Endothelial cell of umbilical vein (primary cell): ENCODE data around the gene ZNF260. TPM values are rescaled to one million over a fixed set of nuclear protein-coding genes. Genes with fewer than 3 reads are reported as not detected.

Experiments
- BruUV-seq: library from RNA; stranded (reverse); fragments of 400-500 nt; replicated peaks from 2 replicates; lab custom pipeline; 2021; lab: Mats Ljungman, UMichigan
- CTCF ChIA-PET: fragments of 300-600, 350-600 bp; sonication (Branson Sonifier 250); formaldehyde crosslinking; loops from one replicate; lab custom pipeline; 2021; ENCODE audit warnings: antibody characterized with exemption, inconsistent platforms; lab: Charles Lee
- POLR2A ChIA-PET: fragments of 300-600, 350-600 bp; sonication (Branson Sonifier 250); formaldehyde crosslinking; loops from one replicate; lab custom pipeline; 2021; ENCODE audit warnings: antibody characterized with exemption, inconsistent platforms; lab: Charles Lee
- DNase-seq: peaks from one replicate; pipeline ENCODE4 v3.0.0-alpha.2; 2011; ENCODE audit warnings: low read depth, low spot score
- FAIRE-seq: peaks from 2 replicates; lab custom pipeline; 2011; peaks lifted over from hg19 to GRCh38; lab: Jason Lieb, UNC
- H2AFZ ChIP-seq: 2 replicates; pipeline ENCODE4 v1.6.0; 2012; ENCODE audit warnings: low read depth, low read length, control low read depth, inconsistent platforms
- H3K27ac ChIP-seq: 2 replicates; pipeline ENCODE4 v1.5.1; 2011; ENCODE audit warnings: low read depth, mild to moderate bottlenecking, control low read depth, low read length, moderate library complexity; ENCODE audit not compliant: insufficient read depth
- H3K27me3 ChIP-seq, 2 experiments: 2 replicates each; pipeline versions ENCODE4 v1.6.0 to v1.6.1; 2011; ENCODE audit warnings: low read length in 2 of 2, mixed read lengths in 1 of 2; ENCODE audit not compliant: control insufficient read depth in 2 of 2, insufficient read depth in 2 of 2
- H3K36me3 ChIP-seq, 2 experiments: 2 replicates in 1 of 2; 3 replicates in 1 of 2; pipeline ENCODE4 v1.5.1; 2011; ENCODE audit warnings: low read length in 2 of 2, mild to moderate bottlenecking in 1 of 2, moderate library complexity in 1 of 2; ENCODE audit not compliant: control insufficient read depth in 2 of 2, insufficient read depth in 2 of 2; ENCODE audit errors: extremely low read depth in 1 of 2
- H3K4me1 ChIP-seq: 3 replicates; pipeline ENCODE4 v1.5.1; 2011; ENCODE audit warnings: mild to moderate bottlenecking, low read length; ENCODE audit not compliant: control insufficient read depth, insufficient read depth; ENCODE audit errors: extremely low read depth
- H3K4me2 ChIP-seq: 2 replicates; pipeline ENCODE4 v1.6.1; 2011; ENCODE audit warnings: low read length, control low read depth, mixed read lengths; ENCODE audit not compliant: insufficient read depth
- H3K4me3 ChIP-seq, 3 experiments: fragments of 200-600 bp in 1 of 3; sonication (generic), shearing (Covaris generic) in 1 of 3; replicated peaks in 1 of 3; 2 replicates each; pipeline ENCODE4 v1.5.1; 2011 to 2016; ENCODE audit warnings: control low read depth in 3 of 3, low read length in 3 of 3, mild to moderate bottlenecking in 2 of 3, inconsistent platforms in 1 of 3, low read depth in 1 of 3, moderate library complexity in 1 of 3; ENCODE audit not compliant: insufficient read depth in 1 of 3
- H3K79me2 ChIP-seq: 2 replicates; pipeline ENCODE4 v1.6.0; 2012; ENCODE audit warnings: low read length, inconsistent platforms; ENCODE audit not compliant: control insufficient read depth, insufficient read depth
- H3K9ac ChIP-seq: replicated peaks from 2 replicates; pipeline ENCODE3; 2011; ENCODE audit warnings: low read length, control low read depth; ENCODE audit not compliant: insufficient read depth; ENCODE audit errors: extremely low read depth
- H3K9me1 ChIP-seq: replicated peaks from 3 replicates; pipeline ENCODE4 v1.6.0; 2011; ENCODE audit warnings: mild to moderate bottlenecking, low read length; ENCODE audit not compliant: control insufficient read depth, insufficient read depth; ENCODE audit errors: extremely low read depth
- H3K9me3 ChIP-seq: replicated peaks from 2 replicates; pipeline ENCODE4 v1.5.1; 2012; ENCODE audit warnings: low read length, inconsistent platforms; ENCODE audit not compliant: control insufficient read depth, insufficient read depth
- H4K20me1 ChIP-seq: replicated peaks from 2 replicates; pipeline ENCODE3; 2011; ENCODE audit warnings: mild to moderate bottlenecking, low read length; ENCODE audit not compliant: control insufficient read depth, insufficient read depth; ENCODE audit errors: extremely low read depth
- CTCF ChIP-seq, 2 donors: IDR thresholded peaks; 1 replicate in 1 of 2; 2 replicates in 1 of 2; pipeline ENCODE4 v1.5.1; 2011; ENCODE audit warnings: low read length in 2 of 2, mild to moderate bottlenecking in 2 of 2, moderate library complexity in 2 of 2, control low read depth in 1 of 2, inconsistent platforms in 1 of 2, low read depth in 1 of 2; ENCODE audit not compliant: insufficient read depth in 1 of 2; ENCODE audit errors: extremely low read depth in 1 of 2
- EZH2 ChIP-seq: IDR thresholded peaks from 2 replicates; pipeline ENCODE4 v1.6.1; 2012; ENCODE audit warnings: borderline replicate concordance, low read depth, mild to moderate bottlenecking, moderate library complexity, low read length, inconsistent platforms; ENCODE audit not compliant: severe bottlenecking
- FOS ChIP-seq: IDR thresholded peaks from 2 replicates; pipeline ENCODE4 v1.6.1; 2011; ENCODE audit warnings: mild to moderate bottlenecking, low read length, moderate library complexity, borderline replicate concordance; ENCODE audit not compliant: insufficient read depth
- GATA2 ChIP-seq: IDR thresholded peaks from 2 replicates; pipeline ENCODE4 v1.7.0; 2011; ENCODE audit warnings: low read depth, mild to moderate bottlenecking, moderate library complexity, mixed read lengths, low read length; ENCODE audit not compliant: insufficient read length, insufficient read depth
- JUN ChIP-seq: IDR thresholded peaks from 2 replicates; pipeline ENCODE4 v1.6.1; 2011; ENCODE audit warnings: borderline replicate concordance, low read depth; ENCODE audit not compliant: insufficient read length, insufficient read depth
- MAX ChIP-seq: IDR thresholded peaks from 2 replicates; pipeline ENCODE4 v1.6.1; 2011; ENCODE audit not compliant: insufficient read depth, insufficient read length
- MYC ChIP-seq: IDR thresholded peaks from one replicate; pipeline ENCODE4 v1.6.1; 2011; ENCODE audit warnings: mild to moderate bottlenecking, low read depth, low read length
- POLR2A ChIP-seq: IDR thresholded peaks from 2 replicates; pipeline ENCODE4 v1.6.1; 2012; ENCODE audit warnings: low read depth, mild to moderate bottlenecking, control low read depth, low read length
- POLR2AphosphoS5 ChIP-seq: IDR thresholded peaks from 2 replicates; pipeline ENCODE4 v1.6.1; 2012; ENCODE audit warnings: low read depth, mild to moderate bottlenecking, control low read depth, low read length, moderate library complexity; ENCODE audit not compliant: insufficient read depth
- dilution Hi-C: fragments of 300-500 bp; cut with MboI; formaldehyde crosslinking; loops from one replicate; pipeline ENCODE4 v1.15.0; 2019; ENCODE audit warnings: low sequenced_read_pairs; ENCODE audit not compliant: extremely low pct_ligation_motif_present
- intact Hi-C: fragments of 100-400 bp; cut with micrococcal nuclease; formaldehyde crosslinking; loops from one replicate; pipeline ENCODE4 v1.10.0; 2022
- polyA plus RNA-seq, 4 experiments: library from polyadenylated mRNA; depleted of rRNA in 3 of 4; stranded (reverse) in 3 of 4; unstranded in 1 of 4; fragments of >200 nt; gene quantifications; 2 replicates each; pipeline versions ENCODE4 v1.2.1 to v1.2.3, GENCODE V29; 2011 to 2012; ENCODE audit warnings: missing spikeins in 1 of 4
- total RNA-seq: library from RNA; stranded (reverse); gene quantifications from 2 replicates; pipeline ENCODE4 v1.2.3, GENCODE V29; 2021

The ZNF260 gene
- total and polyA plus RNA-seq, 2 donors (not counting 3 experiments of a cell fraction or from before 2014, with no cell fraction given): 2.7 to 10.5 TPM

DNA sequence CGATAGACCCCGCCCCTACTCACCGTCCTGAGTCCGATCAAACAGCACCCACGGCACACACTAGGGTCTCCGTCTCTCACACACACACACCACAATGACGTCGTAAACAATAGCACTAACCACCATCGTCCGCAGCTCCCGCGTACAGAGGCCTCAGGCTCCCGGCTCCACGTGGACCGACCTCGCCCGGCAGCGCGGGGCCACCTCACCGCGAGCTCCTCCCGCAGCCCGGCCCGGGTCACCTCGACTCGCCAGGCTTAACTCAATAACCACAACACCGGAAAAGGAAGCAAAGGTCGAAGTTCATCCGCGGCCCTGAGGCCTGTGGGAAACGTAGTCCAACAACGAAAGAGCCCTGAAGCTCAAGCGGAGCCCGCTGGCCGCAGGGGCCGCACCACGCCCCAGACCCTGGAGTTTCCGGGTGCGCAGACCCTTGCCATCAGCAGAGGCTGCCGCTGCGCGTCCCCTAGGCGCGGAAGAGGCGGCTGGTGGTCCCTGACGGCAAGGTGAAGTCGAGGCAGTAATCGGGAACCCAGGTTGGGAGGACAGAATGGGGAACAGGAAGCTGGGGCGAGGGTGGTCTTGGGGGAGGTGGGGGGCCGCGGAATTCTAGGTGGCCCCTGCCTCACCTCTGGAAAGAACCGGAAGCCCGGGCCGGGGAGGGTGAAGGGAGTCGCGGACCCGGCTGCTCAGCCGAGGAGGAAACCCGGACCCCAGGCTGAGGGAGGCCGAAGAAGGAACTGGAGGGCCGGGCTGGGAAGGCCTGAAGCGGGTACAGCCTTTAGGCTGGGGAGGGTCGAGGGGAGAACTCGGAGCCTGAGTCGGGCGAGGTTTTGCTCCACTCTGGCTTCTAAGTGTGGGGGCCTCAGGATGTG lies 45.2 kb upstream of the ZNF260 start, which contains the start of gene ZNF529:
TSS of gene ZNF529 (minus strand) at position 273 of the 875 bp plus-strand sequence. CDS start 946 bp downstream, outside the sequence.
- H3K27ac ChIP-seq: peak within 1 kb of the TSS; percentile 22
- H3K9me1 ChIP-seq: no peaks in the 10 kb centered on the region
- H3K4me3 ChIP-seq: peak within 1 kb of the TSS; percentile 3 to 78 (median 57)
- TF ChIP-seq POLR2AphosphoS5: peak; percentile 40
- no peak for TF ChIP-seq EZH2
- TF ChIP-seq JUN: no peak
- TF ChIP-seq MYC: peak; percentile 27
- peak; percentile 73 for TF ChIP-seq POLR2A
- ChIA-PET POLR2A (interaction anchor here (0.6 to 0.8 kb wide), 3 partner anchors 84 to 154 kb away, joined by 5 to 8 read pairs (median 5); partner anchors contain the start of gene ZNF566), CTCF (interaction anchor here (0.7 to 1.7 kb wide), 6 partner anchors 8 to 195 kb away, joined by 3 to 6 read pairs (median 3); partner anchors contain the start of genes ZFP14 and ZNF260)
- FAIRE-seq: peak; percentile 95
- H3K79me2 ChIP-seq: peaks cover 11% of the 10 kb centered on the region
- peak within 1 kb of the TSS; percentile 30 for H2AFZ ChIP-seq
- no peaks in the 10 kb centered on the region for H4K20me1 ChIP-seq
- no TSS peak for BruUV-seq
- intact Hi-C loops: loop anchor here (1.0 to 2.0 kb wide), 3 partner anchors 32 to 93 kb away; partner anchors contain the start of genes ZNF260, ZNF382 and ZNF461
- peak within 1 kb of the TSS; percentile 66 for H3K4me2 ChIP-seq
- dilution Hi-C loops: no loop called here
- peak; percentile 94 for DNase-seq
- H3K9me3 ChIP-seq: no peaks in the 10 kb centered on the region
- no peaks in the 10 kb centered on the region for H3K27me3 ChIP-seq
- peaks cover 8% of the 10 kb centered on the region for H3K4me1 ChIP-seq
- peaks cover 0 to 4% of the 10 kb centered on the region in 2 experiments for H3K36me3 ChIP-seq
- H3K9ac ChIP-seq: peak within 1 kb of the TSS; percentile 36

GRCh38 chr19:36572593-36573019 lies 44.5 kb upstream of the ZNF260 start:
- dilution Hi-C loops (no loop called here), intact Hi-C loops (loop anchor here (1.0 to 2.0 kb wide), 3 partner anchors 32 to 94 kb away; partner anchors contain the start of genes ZNF260, ZNF382 and ZNF461)
- TF ChIP-seq MYC (no peak), CTCF (IDR thresholded peaks at IDR 0.05; ENCODE audit: extremely low read depth in 1 of 2, insufficient read depth in 1 of 2, low read depth in 1 of 2, low read length in 2 of 2) (no peak), MAX (no peak), POLR2AphosphoS5 (no peak), GATA2 (no peak), POLR2A (no peak), JUN (no peak), FOS (no peak), EZH2 (no peak)
- BruUV-seq: TSS peak; percentile 60
- Histone ChIP-seq H3K27ac (peak overlapping the region; percentile 22), H3K4me3 (peak overlapping the region; percentile 3 to 78 (median 57)), H3K4me1 (peaks cover 8% of the 10 kb centered on the region), H2AFZ (peak overlapping the region; percentile 30), H3K9me3 (no peaks in the 10 kb centered on the region), H3K9ac (peak overlapping the region; percentile 36), H3K79me2 (peaks cover 11% of the 10 kb centered on the region), H3K36me3 (peaks cover 0 to 3% of the 10 kb centered on the region in 2 experiments), H3K27me3 (no peaks in the 10 kb centered on the region), H3K4me2 (peak overlapping the region; percentile 65), H4K20me1 (no peaks in the 10 kb centered on the region), H3K9me1 (no peaks in the 10 kb centered on the region)
- ChIA-PET POLR2A (interaction anchor here (0.7 to 0.8 kb wide), 2 partner anchors 83 to 154 kb away, joined by 5 read pairs; partner anchors contain the start of gene ZNF566), CTCF (interaction anchor here (1.1 to 1.7 kb wide), 3 partner anchors 11 to 194 kb away, joined by 3 to 6 read pairs (median 3); partner anchors contain the start of gene ZFP14)
- no peak for DNase-seq
- no peak for FAIRE-seq
